ENCODE data around the gene PRKCH.

GRCh38 chr14:61406675-61407074 lies 85.3 kb downstream of the PRKCH start:
- TF ChIP-seq CTCF (IDR thresholded peaks at IDR 0.05; ENCODE audit: low read depth, low read length) = no peak
- TF ChIP-seq EZH2phosphoT487 (IDR thresholded peaks at IDR 0.05; ENCODE audit: low read depth) = no peak
